ENCODE data around the gene HIP1R.

HIP1R gene

GRCh38 chr12:122847921-122848421 is 12.7 kb downstream of the HIP1R start:
- DNase-seq (ENCODE audit: low read depth in 2 of 2) = no peak

GRCh38 chr12:122848471-122849351 is 13.5 kb downstream of the HIP1R start:
- DNase-seq (ENCODE audit: low read depth in 2 of 2) = no peak

GRCh38 chr12:122849352-122850047 is 14.2 kb downstream of the HIP1R start:
- no peak for DNase-seq (ENCODE audit: low read depth in 2 of 2)

GRCh38 chr12:122850048-122850445 is 14.8 kb downstream of the HIP1R start:
- no peak for DNase-seq (ENCODE audit: low read depth in 2 of 2)

GRCh38 chr12:122850695-122851350 is 15.6 kb downstream of the HIP1R start:
- DNase-seq (ENCODE audit: low read depth in 2 of 2) = no peak

- DNase-seq (ENCODE audit: low read depth in 2 of 2) = no peak
Measured at GRCh38 chr12:122851820-122852219, 16.6 kb downstream of the HIP1R start.

- DNase-seq (ENCODE audit: low read depth in 2 of 2) = no peak
Measured at GRCh38 chr12:122852336-122853275, 17.3 kb downstream of the HIP1R start.

- DNase-seq (ENCODE audit: low read depth in 2 of 2) = no peak
Measured at GRCh38 chr12:122853582-122854245, 18.5 kb downstream of the HIP1R start.

- DNase-seq (ENCODE audit: low read depth in 2 of 2) = no peak
Measured at GRCh38 chr12:122854554-122854953, 19.3 kb downstream of the HIP1R start.

- no peak for DNase-seq (ENCODE audit: low read depth in 2 of 2)
Measured at GRCh38 chr12:122855071-122855829, 20.0 kb downstream of the HIP1R start.

- DNase-seq (ENCODE audit: low read depth in 2 of 2) = no peak
Measured at GRCh38 chr12:122855928-122856831, 20.9 kb downstream of the HIP1R start.

- no peak for DNase-seq (ENCODE audit: low read depth in 2 of 2)
Measured at GRCh38 chr12:122856999-122857671, 21.9 kb downstream of the HIP1R start.

- DNase-seq (ENCODE audit: low read depth in 2 of 2) = no peak
Measured at GRCh38 chr12:122858171-122858570, 22.9 kb downstream of the HIP1R start.

GRCh38 chr12:122858591-122859302 is 23.5 kb downstream of the HIP1R start:
- DNase-seq (ENCODE audit: low read depth in 2 of 2) = no peak

GRCh38 chr12:122859303-122860039 is 24.2 kb downstream of the HIP1R start:
- DNase-seq (ENCODE audit: low read depth in 2 of 2) = no peak

GRCh38 chr12:122860040-122860853 is 25.0 kb downstream of the HIP1R start:
- peak; percentile 76 to 77 for DNase-seq (ENCODE audit: low read depth in 2 of 2)
